Caco-2 (cell line): ENCODE data around the gene EML3. TPM values are rescaled to one million over a fixed set of nuclear protein-coding genes. Genes with fewer than 3 reads are reported as not detected.

Experiments
- BruUV-seq: library from RNA; stranded (reverse); fragments of 400-500 nt; replicated peaks from 2 replicates; lab custom pipeline; 2021; lab: Mats Ljungman, UMichigan
- CTCF ChIA-PET: fragments of 300-600 bp; sonication (Branson Sonifier 250); formaldehyde crosslinking; loops from one replicate; lab custom pipeline; 2022; ENCODE audit warnings: antibody characterized with exemption; lab: Charles Lee
- POLR2A ChIA-PET: fragments of 300-600 bp; sonication (Branson Sonifier 250); formaldehyde crosslinking; loops from one replicate; lab custom pipeline; 2022; ENCODE audit warnings: antibody characterized with exemption; lab: Charles Lee
- DNase-seq, 2 experiments: peaks; one replicate each; pipeline versions ENCODE4 v3.0.0 to v3.0.0-alpha.2; 2020 to 2022
- H3K27me3 ChIP-seq: replicated peaks from 2 replicates; pipeline ENCODE4 v1.6.0; 2011; ENCODE audit warnings: low read length; ENCODE audit not compliant: control insufficient read depth, insufficient read depth
- H3K36me3 ChIP-seq: 2 replicates; pipeline ENCODE4 v1.5.1; 2011; ENCODE audit warnings: low read length; ENCODE audit not compliant: control insufficient read depth, insufficient read depth
- H3K4me1 ChIP-seq: fragments of 250-450 bp; sonication (Bioruptor Pico); 2 replicates; pipeline ENCODE4 v1.5.1; 2020; ENCODE audit warnings: mild to moderate bottlenecking
- H3K4me3 ChIP-seq: 2 replicates; pipeline ENCODE4 v1.5.1; 2011; ENCODE audit warnings: low read depth, mild to moderate bottlenecking, control low read depth, low read length
- H3K9me3 ChIP-seq: fragments of 250-450 bp; sonication (Bioruptor Pico); 2 replicates; pipeline ENCODE4 v1.5.1; 2020; ENCODE audit warnings: mild to moderate bottlenecking, moderate library complexity
- H3K27ac Mint-ChIP-seq: one replicate; pipeline ENCODE4 v1.8.0; 2022; ENCODE audit warnings: mixed read lengths; ENCODE audit not compliant: unreplicated experiment
- H3K27me3 Mint-ChIP-seq: one replicate; pipeline ENCODE4 v1.8.0; 2022; ENCODE audit warnings: mixed read lengths; ENCODE audit not compliant: insufficient read depth, unreplicated experiment
- H3K36me3 Mint-ChIP-seq: one replicate; pipeline ENCODE4 v1.8.0; 2022; ENCODE audit warnings: mild to moderate bottlenecking, mixed read lengths; ENCODE audit not compliant: insufficient read depth, unreplicated experiment
- H3K4me1 Mint-ChIP-seq: one replicate; pipeline ENCODE4 v1.8.0; 2022; ENCODE audit warnings: low read depth, mixed read lengths; ENCODE audit not compliant: unreplicated experiment
- H3K4me3 Mint-ChIP-seq: one replicate; pipeline ENCODE4 v1.8.0; 2022; ENCODE audit warnings: mild to moderate bottlenecking, moderate library complexity, mixed read lengths; ENCODE audit not compliant: unreplicated experiment
- H3K9me3 Mint-ChIP-seq: one replicate; pipeline ENCODE4 v1.8.0; 2022; ENCODE audit warnings: mixed read lengths; ENCODE audit not compliant: unreplicated experiment
- intact Hi-C: fragments of 100-400 bp; cut with micrococcal nuclease; formaldehyde crosslinking; loops from one replicate; pipeline ENCODE4 v1.10.0; 2022; ENCODE audit not compliant: unreplicated experiment
- total RNA-seq: library from RNA; stranded (reverse); gene quantifications from 2 replicates; pipeline ENCODE4 v1.2.3, GENCODE V29; 2022
- TF ChIP-seq, protein P1 (sequence below), 2 experiments: fragments of 200-600 bp in 1 of 2; IDR thresholded peaks; 1 replicate in 1 of 2; 2 replicates in 1 of 2; pipeline versions ENCODE4 v1.5.1 to v1.8.0; 2011 to 2022; ENCODE audit warnings: antibody characterized with exemption in 1 of 2, control low read depth in 1 of 2, inconsistent platforms in 1 of 2, low read depth in 1 of 2, low read length in 1 of 2, mild to moderate bottlenecking in 1 of 2, moderate library complexity in 1 of 2; ENCODE audit not compliant: insufficient read depth in 1 of 2, severe bottlenecking in 1 of 2, unreplicated experiment in 1 of 2

Gene EML3
- total RNA-seq, 1 experiment from 2014 or later: 61.2 TPM

DNA sequence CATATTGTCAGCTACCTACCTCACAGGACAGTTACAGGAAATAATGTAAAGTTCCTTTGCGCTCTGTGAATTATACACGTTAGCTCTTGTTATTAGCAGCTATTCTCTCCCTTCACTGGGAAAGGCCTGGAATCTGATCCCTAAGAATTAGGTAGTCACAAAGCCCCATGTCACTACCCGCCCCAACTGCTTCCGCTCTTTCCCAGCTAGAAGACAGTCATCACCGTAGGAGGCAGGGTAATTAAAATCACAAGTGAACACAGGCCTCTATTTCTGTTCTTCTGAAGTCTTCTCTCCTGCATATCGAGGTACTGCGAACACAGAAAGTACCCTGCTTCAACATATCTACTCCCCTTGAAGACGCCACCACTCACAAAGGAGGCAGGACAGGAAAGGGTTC is 53.4 kb downstream of the EML3 start:
- Mint-ChIP-seq H3K27me3 (no peaks in the 10 kb centered on the region), H3K4me3 (no peak overlapping the region), H3K36me3 (peaks cover 98% of the 10 kb centered on the region), H3K9me3 (no peaks in the 10 kb centered on the region), H3K27ac (peak overlapping the region; percentile 71), H3K4me1 (peaks cover 66% of the 10 kb centered on the region)
- H3K4me3 ChIP-seq: no peak overlapping the region
- ChIA-PET CTCF (interaction anchor here (1.0 to 2.5 kb wide), 5 partner anchors 12 to 163 kb away, joined by 3 to 45 read pairs (median 14); partner anchors contain the start of gene AHNAK), POLR2A (interaction anchor here (0.6 to 2.9 kb wide), 2 partner anchors 13 to 15 kb away, joined by 4 to 26 read pairs; partner anchors contain the start of genes AHNAK and EEF1G)
- H3K4me1 ChIP-seq: peaks cover 86% of the 10 kb centered on the region
- TF ChIP-seq, protein P1, sequence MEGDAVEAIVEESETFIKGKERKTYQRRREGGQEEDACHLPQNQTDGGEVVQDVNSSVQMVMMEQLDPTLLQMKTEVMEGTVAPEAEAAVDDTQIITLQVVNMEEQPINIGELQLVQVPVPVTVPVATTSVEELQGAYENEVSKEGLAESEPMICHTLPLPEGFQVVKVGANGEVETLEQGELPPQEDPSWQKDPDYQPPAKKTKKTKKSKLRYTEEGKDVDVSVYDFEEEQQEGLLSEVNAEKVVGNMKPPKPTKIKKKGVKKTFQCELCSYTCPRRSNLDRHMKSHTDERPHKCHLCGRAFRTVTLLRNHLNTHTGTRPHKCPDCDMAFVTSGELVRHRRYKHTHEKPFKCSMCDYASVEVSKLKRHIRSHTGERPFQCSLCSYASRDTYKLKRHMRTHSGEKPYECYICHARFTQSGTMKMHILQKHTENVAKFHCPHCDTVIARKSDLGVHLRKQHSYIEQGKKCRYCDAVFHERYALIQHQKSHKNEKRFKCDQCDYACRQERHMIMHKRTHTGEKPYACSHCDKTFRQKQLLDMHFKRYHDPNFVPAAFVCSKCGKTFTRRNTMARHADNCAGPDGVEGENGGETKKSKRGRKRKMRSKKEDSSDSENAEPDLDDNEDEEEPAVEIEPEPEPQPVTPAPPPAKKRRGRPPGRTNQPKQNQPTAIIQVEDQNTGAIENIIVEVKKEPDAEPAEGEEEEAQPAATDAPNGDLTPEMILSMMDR (IDR thresholded peaks at IDR 0.05; ENCODE audit: insufficient read depth in 1 of 2, low read depth in 1 of 2, low read length in 1 of 2, severe bottlenecking in 1 of 2, unreplicated experiment in 1 of 2): no peak
- H3K9me3 ChIP-seq: no peaks in the 10 kb centered on the region
- H3K36me3 ChIP-seq: peaks cover 4% of the 10 kb centered on the region; the same call in 1 of the 2 replicates
- BruUV-seq: no TSS peak
- H3K27me3 ChIP-seq: no peaks in the 10 kb centered on the region
- intact Hi-C loops: no loop called here
- DNase-seq: no peak

DNA sequence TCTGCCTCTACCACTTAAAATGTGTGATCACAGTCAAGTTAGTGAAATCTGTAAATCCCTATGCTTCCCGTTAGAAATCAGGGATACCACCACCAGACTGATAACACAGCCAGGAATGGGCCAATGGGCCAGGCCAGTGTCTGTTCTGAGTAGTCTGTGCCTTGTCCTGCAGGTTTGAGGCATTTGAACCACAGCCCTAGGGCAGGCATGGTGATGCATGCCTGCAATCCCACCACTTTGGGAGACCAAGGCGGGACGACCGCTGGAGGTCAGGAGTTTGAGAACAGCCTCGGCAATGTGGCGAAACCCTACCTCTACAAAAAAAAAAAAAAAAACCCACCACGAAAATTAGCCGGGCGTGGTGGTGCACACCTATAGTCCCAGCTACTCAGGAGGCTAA is 53.9 kb downstream of the EML3 start:
- Mint-ChIP-seq H3K27ac (peak overlapping the region; percentile 71), H3K4me1 (peaks cover 69% of the 10 kb centered on the region), H3K9me3 (no peaks in the 10 kb centered on the region), H3K36me3 (peaks cover 97% of the 10 kb centered on the region), H3K27me3 (no peaks in the 10 kb centered on the region), H3K4me3 (no peak overlapping the region)
- Histone ChIP-seq H3K27me3 (no peaks in the 10 kb centered on the region), H3K4me1 (peaks cover 87% of the 10 kb centered on the region), H3K9me3 (no peaks in the 10 kb centered on the region), H3K4me3 (no peak overlapping the region), H3K36me3 (peaks cover 4% of the 10 kb centered on the region; the same call in 1 of the 2 replicates)
- ChIA-PET POLR2A (interaction anchor here (0.6 kb wide), 2 partner anchors 12 to 1123 kb away, joined by 3 to 4 read pairs; partner anchors contain the start of gene AHNAK), CTCF (interaction anchor here (0.8 to 2.4 kb wide), 4 partner anchors 16 to 158 kb away, joined by 3 to 38 read pairs (median 3); no protein-coding TSS in a partner anchor)
- intact Hi-C loops: no loop called here
- TF ChIP-seq, protein P1 (IDR thresholded peaks at IDR 0.05; ENCODE audit: insufficient read depth in 1 of 2, low read depth in 1 of 2, low read length in 1 of 2, severe bottlenecking in 1 of 2, unreplicated experiment in 1 of 2): no peak
- no peak for DNase-seq
- BruUV-seq: no TSS peak

DNA sequence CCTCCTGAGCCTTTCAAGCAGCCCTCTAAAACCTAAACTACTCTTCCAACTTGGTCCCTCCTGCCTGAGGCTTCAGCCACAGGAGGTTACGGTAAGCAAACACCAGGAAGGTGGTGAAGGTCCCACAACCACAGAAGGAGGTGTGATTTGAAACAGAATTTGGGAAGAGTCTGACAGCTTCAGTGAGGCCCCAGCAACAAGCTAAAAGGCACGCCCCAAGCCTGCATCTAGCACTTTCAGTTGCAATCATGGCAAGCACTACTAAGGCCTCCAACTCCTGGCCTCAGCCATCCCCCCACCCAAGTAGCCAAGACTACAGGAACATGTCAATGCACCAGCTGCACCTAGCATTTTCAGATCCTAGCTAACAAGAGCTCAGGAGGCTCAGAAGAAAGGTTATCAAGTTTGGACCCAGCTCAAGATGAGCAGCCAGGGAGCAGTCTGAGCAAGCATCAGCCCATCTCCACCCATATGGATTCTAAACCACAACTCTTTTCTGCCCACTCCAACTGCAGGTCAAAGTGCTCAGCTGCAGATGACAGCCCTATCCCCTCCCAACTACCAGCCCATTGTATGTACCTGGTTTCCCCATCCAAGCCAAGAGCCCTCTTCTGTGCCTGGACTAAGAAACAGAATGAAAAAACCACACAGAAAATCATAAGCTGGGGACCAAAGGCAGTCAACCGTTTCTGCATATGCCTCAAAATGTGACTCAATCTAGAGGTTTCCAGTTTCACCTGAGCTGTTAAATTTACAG is 55.5 kb downstream of the EML3 start:
- intact Hi-C loops: no loop called here
- no peaks in the 10 kb centered on the region for H3K27me3 Mint-ChIP-seq
- H3K4me3 Mint-ChIP-seq: no peak overlapping the region
- H3K27ac Mint-ChIP-seq: peak overlapping the region; percentile 96
- Histone ChIP-seq H3K27me3 (no peaks in the 10 kb centered on the region), H3K4me1 (peaks cover 87% of the 10 kb centered on the region), H3K4me3 (no peak overlapping the region), H3K9me3 (no peaks in the 10 kb centered on the region), H3K36me3 (peaks cover 4% of the 10 kb centered on the region; the same call in 1 of the 2 replicates)
- CTCF ChIA-PET: interaction anchor here (1.0 to 1.6 kb wide), 2 partner anchors 15 to 132 kb away, joined by 4 to 7 read pairs; no protein-coding TSS in a partner anchor
- no peak for DNase-seq
- POLR2A ChIA-PET: interaction anchor here (0.8 kb wide), 1 partner anchor 17 kb away, joined by 3 read pairs; no protein-coding TSS in a partner anchor
- no peaks in the 10 kb centered on the region for H3K9me3 Mint-ChIP-seq
- TF ChIP-seq, protein P1 (IDR thresholded peaks at IDR 0.05; ENCODE audit: insufficient read depth in 1 of 2, low read depth in 1 of 2, low read length in 1 of 2, severe bottlenecking in 1 of 2, unreplicated experiment in 1 of 2): no peak
- no TSS peak for BruUV-seq
- H3K4me1 Mint-ChIP-seq: peaks cover 78% of the 10 kb centered on the region
- peaks cover 95% of the 10 kb centered on the region for H3K36me3 Mint-ChIP-seq
